ENCODE results near the gene CCDC149.

DNA sequence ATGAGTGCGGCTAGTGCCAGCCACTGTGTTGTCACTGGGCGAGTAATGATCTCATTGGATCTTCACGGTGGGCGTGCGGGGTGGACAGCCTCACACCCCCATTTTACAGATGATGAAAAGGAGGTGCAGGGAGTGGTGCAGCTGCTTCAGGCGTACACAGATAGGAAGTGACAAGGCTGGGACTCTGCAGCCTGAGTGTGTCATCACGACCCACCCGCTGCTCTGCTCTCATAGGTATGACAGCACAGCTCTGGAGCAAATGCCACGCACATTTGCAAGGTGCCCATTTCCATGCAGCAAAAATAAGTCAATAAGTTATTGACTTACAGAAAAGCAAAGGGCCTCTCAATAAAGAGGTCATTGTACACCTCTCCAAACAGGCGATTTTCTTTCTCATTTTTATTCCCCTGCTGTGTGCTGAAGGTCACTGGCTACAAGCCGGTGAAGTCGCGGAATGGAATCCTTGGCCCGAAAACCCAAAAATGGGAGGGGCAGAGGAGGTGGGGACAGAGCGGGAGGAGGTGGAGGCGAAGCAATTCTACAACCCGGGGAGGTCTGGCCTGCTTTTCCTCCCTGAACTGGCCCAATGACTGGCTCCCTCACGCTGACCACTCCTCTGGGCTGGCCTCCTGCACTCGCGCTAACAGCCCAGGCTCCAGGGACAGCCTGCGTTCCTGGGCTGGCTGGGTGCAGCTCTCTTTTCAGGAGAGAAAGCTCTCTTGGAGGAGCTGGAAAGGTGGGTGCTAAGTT is 117.8 kb downstream of the CCDC149 start, which contains the start of gene SOD3:
- TF ChIP-seq, protein P1, sequence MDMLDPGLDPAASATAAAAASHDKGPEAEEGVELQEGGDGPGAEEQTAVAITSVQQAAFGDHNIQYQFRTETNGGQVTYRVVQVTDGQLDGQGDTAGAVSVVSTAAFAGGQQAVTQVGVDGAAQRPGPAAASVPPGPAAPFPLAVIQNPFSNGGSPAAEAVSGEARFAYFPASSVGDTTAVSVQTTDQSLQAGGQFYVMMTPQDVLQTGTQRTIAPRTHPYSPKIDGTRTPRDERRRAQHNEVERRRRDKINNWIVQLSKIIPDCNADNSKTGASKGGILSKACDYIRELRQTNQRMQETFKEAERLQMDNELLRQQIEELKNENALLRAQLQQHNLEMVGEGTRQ (IDR thresholded peaks at IDR 0.05; ENCODE audit: low read length), result no peak
- TF ChIP-seq, protein P2, sequence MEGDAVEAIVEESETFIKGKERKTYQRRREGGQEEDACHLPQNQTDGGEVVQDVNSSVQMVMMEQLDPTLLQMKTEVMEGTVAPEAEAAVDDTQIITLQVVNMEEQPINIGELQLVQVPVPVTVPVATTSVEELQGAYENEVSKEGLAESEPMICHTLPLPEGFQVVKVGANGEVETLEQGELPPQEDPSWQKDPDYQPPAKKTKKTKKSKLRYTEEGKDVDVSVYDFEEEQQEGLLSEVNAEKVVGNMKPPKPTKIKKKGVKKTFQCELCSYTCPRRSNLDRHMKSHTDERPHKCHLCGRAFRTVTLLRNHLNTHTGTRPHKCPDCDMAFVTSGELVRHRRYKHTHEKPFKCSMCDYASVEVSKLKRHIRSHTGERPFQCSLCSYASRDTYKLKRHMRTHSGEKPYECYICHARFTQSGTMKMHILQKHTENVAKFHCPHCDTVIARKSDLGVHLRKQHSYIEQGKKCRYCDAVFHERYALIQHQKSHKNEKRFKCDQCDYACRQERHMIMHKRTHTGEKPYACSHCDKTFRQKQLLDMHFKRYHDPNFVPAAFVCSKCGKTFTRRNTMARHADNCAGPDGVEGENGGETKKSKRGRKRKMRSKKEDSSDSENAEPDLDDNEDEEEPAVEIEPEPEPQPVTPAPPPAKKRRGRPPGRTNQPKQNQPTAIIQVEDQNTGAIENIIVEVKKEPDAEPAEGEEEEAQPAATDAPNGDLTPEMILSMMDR (IDR thresholded peaks at IDR 0.05; ENCODE audit: control extremely low read depth in 1 of 3, insufficient read depth in 1 of 3, low read depth in 1 of 3, low read length in 3 of 3), result no peak
- no peak for TF ChIP-seq RFX5 (IDR thresholded peaks at IDR 0.05; ENCODE audit: borderline replicate concordance, low read depth, low read length)
- TF ChIP-seq PHF8 (conservative IDR thresholded peaks at IDR 0.05; ENCODE audit: low read depth, low read length), result no peak
- TF ChIP-seq, protein P3, sequence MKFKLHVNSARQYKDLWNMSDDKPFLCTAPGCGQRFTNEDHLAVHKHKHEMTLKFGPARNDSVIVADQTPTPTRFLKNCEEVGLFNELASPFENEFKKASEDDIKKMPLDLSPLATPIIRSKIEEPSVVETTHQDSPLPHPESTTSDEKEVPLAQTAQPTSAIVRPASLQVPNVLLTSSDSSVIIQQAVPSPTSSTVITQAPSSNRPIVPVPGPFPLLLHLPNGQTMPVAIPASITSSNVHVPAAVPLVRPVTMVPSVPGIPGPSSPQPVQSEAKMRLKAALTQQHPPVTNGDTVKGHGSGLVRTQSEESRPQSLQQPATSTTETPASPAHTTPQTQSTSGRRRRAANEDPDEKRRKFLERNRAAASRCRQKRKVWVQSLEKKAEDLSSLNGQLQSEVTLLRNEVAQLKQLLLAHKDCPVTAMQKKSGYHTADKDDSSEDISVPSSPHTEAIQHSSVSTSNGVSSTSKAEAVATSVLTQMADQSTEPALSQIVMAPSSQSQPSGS (IDR thresholded peaks at IDR 0.05; ENCODE audit: low read length), result no peak
- no peak for TF ChIP-seq CTBP2 (IDR thresholded peaks at IDR 0.05; ENCODE audit: borderline replicate concordance, insufficient read depth, insufficient read length, low read length)
- no peak for TF ChIP-seq SIX5 (IDR thresholded peaks at IDR 0.05; ENCODE audit: low read depth, low read length)
- TF ChIP-seq, protein P4, sequence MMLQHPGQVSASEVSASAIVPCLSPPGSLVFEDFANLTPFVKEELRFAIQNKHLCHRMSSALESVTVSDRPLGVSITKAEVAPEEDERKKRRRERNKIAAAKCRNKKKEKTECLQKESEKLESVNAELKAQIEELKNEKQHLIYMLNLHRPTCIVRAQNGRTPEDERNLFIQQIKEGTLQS (IDR thresholded peaks at IDR 0.05; ENCODE audit: insufficient read depth, low read depth, low read length), result no peak
- TF ChIP-seq ZNF274 (IDR thresholded peaks at IDR 0.05; ENCODE audit: borderline replicate concordance, extremely low read depth, low read length), result no peak
- TF ChIP-seq, protein P5, sequence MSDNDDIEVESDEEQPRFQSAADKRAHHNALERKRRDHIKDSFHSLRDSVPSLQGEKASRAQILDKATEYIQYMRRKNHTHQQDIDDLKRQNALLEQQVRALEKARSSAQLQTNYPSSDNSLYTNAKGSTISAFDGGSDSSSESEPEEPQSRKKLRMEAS (IDR thresholded peaks at IDR 0.05), result 0 out of 2 replicates have a peak, but pooled peaks have one; percentile 31
- no peak for TF ChIP-seq POLR2AphosphoS5 (IDR thresholded peaks at IDR 0.05; ENCODE audit: low read depth, low read length)
- TF ChIP-seq POLR2A (IDR thresholded peaks at IDR 0.05; ENCODE audit: control extremely low read depth in 1 of 2, low read depth in 2 of 2, low read length in 2 of 2), result no peak
- TF ChIP-seq EP300 (IDR thresholded peaks at IDR 0.05; ENCODE audit: borderline replicate concordance in 1 of 2, low read depth in 2 of 2, low read length in 2 of 2), result no peak
- no peak for TF ChIP-seq NRF1 (IDR thresholded peaks at IDR 0.05; ENCODE audit: low read depth, low read length)
